GM19324 (cell line): ENCODE measurements around the gene FAM187B.

ENCODE experiments used
- ATAC-seq: cut with Tn5 transposase; IDR thresholded peaks from one replicate; pipeline ENCODE4 v1.9.1; 2021; ENCODE audit warnings: mild to moderate bottlenecking, moderate library complexity; ENCODE audit not compliant: unreplicated experiment, low FRiP score

The FAM187B gene

GRCh38 chr19:35228177-35228930 lies at the start of gene FAM187B:
Gene FAM187B (minus strand): TSS chr19:35228739. CDS start chr19:35228680, 59 bp downstream.
- no peak for ATAC-seq

- no peak for ATAC-seq
Measured at GRCh38 chr19:35276706-35277281, 48.3 kb upstream of the FAM187B start.

GRCh38 chr19:35274323-35274722 lies 45.8 kb upstream of the FAM187B start:
- ATAC-seq = no peak

GRCh38 chr19:35273686-35274259 lies 45.2 kb upstream of the FAM187B start:
- ATAC-seq = no peak

- no peak for ATAC-seq
Measured at GRCh38 chr19:35272954-35273649, 44.6 kb upstream of the FAM187B start.

GRCh38 chr19:35272122-35272719 lies 43.7 kb upstream of the FAM187B start:
- no peak for ATAC-seq

- no peak for ATAC-seq
Measured at GRCh38 chr19:35271546-35271945, 43.0 kb upstream of the FAM187B start.

- ATAC-seq = no peak
Measured at GRCh38 chr19:35270381-35270811, 41.9 kb upstream of the FAM187B start.

GRCh38 chr19:35269438-35270117 lies 41.0 kb upstream of the FAM187B start:
- ATAC-seq = peak; percentile 54

GRCh38 chr19:35268536-35269437 lies 40.2 kb upstream of the FAM187B start, which contains the start of gene USF2:
Gene USF2 (plus strand): TSS chr19:35268962. CDS start chr19:35269102, 140 bp downstream.
- peak; percentile 28 for ATAC-seq

GRCh38 chr19:35267818-35268535 lies 39.4 kb upstream of the FAM187B start:
- peak; percentile 58 for ATAC-seq

GRCh38 chr19:35267353-35267817 lies 38.8 kb upstream of the FAM187B start:
- ATAC-seq = no peak

- ATAC-seq = no peak
Measured at GRCh38 chr19:35266520-35267352, 38.2 kb upstream of the FAM187B start.

GRCh38 chr19:35265900-35266519 lies 37.5 kb upstream of the FAM187B start:
- ATAC-seq = no peak

GRCh38 chr19:35265126-35265899 lies 36.8 kb upstream of the FAM187B start:
- no peak for ATAC-seq
